OCI-LY1 (cell line): ENCODE results near the gene FBN1.

Experiments used
- EZH2 ChIP-seq: fragments of 200-600 bp; sonication (generic), shearing (Covaris generic); IDR thresholded peaks from 2 replicates; pipeline ENCODE4 v1.8.0; 2017; ENCODE audit warnings: borderline replicate concordance, mixed run types, mild to moderate bottlenecking, antibody characterized with exemption, low read length, moderate library complexity, mixed read lengths
- TF ChIP-seq, protein P1 (sequence below): fragments of 200-600 bp; sonication (generic), shearing (Covaris generic); IDR thresholded peaks from 2 replicates; pipeline ENCODE4 v1.5.1; 2017; ENCODE audit warnings: mild to moderate bottlenecking, antibody characterized with exemption, low read length, moderate library complexity, mixed read lengths

GRCh38 chr15:48527517-48527916 lies 118.0 kb downstream of the FBN1 start:
- TF ChIP-seq, protein P1, sequence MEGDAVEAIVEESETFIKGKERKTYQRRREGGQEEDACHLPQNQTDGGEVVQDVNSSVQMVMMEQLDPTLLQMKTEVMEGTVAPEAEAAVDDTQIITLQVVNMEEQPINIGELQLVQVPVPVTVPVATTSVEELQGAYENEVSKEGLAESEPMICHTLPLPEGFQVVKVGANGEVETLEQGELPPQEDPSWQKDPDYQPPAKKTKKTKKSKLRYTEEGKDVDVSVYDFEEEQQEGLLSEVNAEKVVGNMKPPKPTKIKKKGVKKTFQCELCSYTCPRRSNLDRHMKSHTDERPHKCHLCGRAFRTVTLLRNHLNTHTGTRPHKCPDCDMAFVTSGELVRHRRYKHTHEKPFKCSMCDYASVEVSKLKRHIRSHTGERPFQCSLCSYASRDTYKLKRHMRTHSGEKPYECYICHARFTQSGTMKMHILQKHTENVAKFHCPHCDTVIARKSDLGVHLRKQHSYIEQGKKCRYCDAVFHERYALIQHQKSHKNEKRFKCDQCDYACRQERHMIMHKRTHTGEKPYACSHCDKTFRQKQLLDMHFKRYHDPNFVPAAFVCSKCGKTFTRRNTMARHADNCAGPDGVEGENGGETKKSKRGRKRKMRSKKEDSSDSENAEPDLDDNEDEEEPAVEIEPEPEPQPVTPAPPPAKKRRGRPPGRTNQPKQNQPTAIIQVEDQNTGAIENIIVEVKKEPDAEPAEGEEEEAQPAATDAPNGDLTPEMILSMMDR, result no peak
- no peak for TF ChIP-seq EZH2
